A673 (cell line): ENCODE measurements around the gene STUM.

Experiments
- CTCF ChIP-seq: fragments of 300-800, 200-600 bp; sonication (generic); conservative IDR thresholded peaks from 2 replicates; pipeline ENCODE4 v1.5.1; 2017; ENCODE audit warnings: low read depth, mild to moderate bottlenecking, antibody characterized with exemption, low read length, moderate library complexity, mixed read lengths
- EZH2 ChIP-seq: fragments of 200-600 bp; sonication (generic); IDR thresholded peaks from 2 replicates; pipeline ENCODE4 v1.6.1; 2017; ENCODE audit warnings: borderline replicate concordance, low read depth, mild to moderate bottlenecking, mixed read lengths, antibody characterized with exemption, low read length; ENCODE audit not compliant: poor library complexity, severe bottlenecking

GRCh38 chr1:226641671-226642231, 93.2 kb downstream of the STUM start:
- no peak for TF ChIP-seq CTCF
- no peak for TF ChIP-seq EZH2
